ENCODE data around the gene NOXO1. TPM values are rescaled to one million over a fixed set of nuclear protein-coding genes. Genes with fewer than 3 reads are reported as not detected.

NOXO1 gene
- total and polyA plus RNA-seq, 2 experiments from 2014 or later: 2.0 to 2.6 TPM

DNA sequence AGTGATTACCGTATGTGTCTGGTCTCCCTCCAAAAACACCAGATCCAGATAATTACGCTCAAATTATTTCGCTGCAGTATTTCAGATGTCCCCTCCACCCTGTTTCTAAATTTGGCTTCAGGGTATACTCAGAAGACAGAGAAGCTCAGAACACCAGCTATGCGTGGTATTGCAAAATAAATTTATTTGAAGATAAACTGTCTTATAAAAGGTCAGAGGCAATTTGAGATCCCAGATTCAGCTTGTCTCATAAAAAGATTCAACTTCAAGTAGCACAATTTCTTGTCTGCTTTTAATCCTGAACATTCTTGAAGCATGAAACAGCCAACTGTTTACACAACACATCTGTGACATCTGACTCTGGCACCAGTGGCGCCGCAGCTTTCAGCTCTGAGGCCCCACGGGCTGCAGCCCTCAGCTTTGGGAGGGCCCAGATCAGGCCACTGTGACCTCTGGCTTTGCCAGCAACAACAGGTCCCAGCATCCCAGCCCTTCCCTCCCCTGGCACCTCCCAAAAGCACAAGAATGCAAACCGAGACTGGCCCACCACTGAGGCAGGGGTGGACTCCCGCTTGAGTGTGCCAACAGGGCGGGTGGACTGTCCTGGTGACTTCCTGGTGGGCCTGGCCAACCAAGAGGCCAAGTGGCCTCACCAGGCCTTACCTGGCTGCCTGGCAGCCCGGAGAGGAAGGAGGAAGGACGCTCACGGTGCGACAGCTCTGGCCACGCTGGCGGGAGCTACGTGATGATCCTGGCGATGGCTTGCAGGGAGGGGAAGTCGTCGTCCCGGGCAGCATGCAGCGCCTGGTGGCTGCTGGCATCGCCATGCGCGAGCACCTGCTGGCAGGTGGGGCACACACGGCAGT is 16.5 kb upstream of the NOXO1 start:
- H3K36me3 Mint-ChIP-seq (ENCODE audit: low read depth): peaks cover 31% of the 10 kb centered on the region
- H3K9me2 ChIP-seq (ENCODE audit: insufficient read depth): no peaks in the 10 kb centered on the region
- peaks cover 2% of the 10 kb centered on the region; the same call in 1 of the 2 replicates for H4K20me1 ChIP-seq (replicated peaks; ENCODE audit: insufficient read depth)
- no peak overlapping the region for H3K27ac ChIP-seq (ENCODE audit: low read depth)
- peaks cover 3% of the 10 kb centered on the region for H3K27me3 Mint-ChIP-seq (ENCODE audit: insufficient read depth, low read depth, poor library complexity)
- ATAC-seq (no peak), DNase-seq (ENCODE audit: low spot score) (no peak)
- H3K79me2 ChIP-seq (replicated peaks; ENCODE audit: insufficient read depth): peaks cover 4% of the 10 kb centered on the region; the same call in 1 of the 2 replicates
- peaks cover 2% of the 10 kb centered on the region; the same call in 2 of the 3 replicates for H3K4me1 Mint-ChIP-seq
- TF ChIP-seq EZH2 (IDR thresholded peaks at IDR 0.05; ENCODE audit: low read depth, unreplicated experiment): no peak
- no peak for TF ChIP-seq POLR2AphosphoS5 (IDR thresholded peaks at IDR 0.05; ENCODE audit: low read depth)
- no peak for TF ChIP-seq EZH2phosphoT487 (IDR thresholded peaks at IDR 0.05; ENCODE audit: unreplicated experiment)
- no peak for TF ChIP-seq NANOG (IDR thresholded peaks at IDR 0.05; ENCODE audit: borderline replicate concordance)
- TF ChIP-seq, protein P1, sequence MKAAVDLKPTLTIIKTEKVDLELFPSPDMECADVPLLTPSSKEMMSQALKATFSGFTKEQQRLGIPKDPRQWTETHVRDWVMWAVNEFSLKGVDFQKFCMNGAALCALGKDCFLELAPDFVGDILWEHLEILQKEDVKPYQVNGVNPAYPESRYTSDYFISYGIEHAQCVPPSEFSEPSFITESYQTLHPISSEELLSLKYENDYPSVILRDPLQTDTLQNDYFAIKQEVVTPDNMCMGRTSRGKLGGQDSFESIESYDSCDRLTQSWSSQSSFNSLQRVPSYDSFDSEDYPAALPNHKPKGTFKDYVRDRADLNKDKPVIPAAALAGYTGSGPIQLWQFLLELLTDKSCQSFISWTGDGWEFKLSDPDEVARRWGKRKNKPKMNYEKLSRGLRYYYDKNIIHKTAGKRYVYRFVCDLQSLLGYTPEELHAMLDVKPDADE (IDR thresholded peaks at IDR 0.05): no peak
- TF ChIP-seq STAT1 (IDR thresholded peaks at IDR 0.05; ENCODE audit: unreplicated experiment): no peak
- TF ChIP-seq, protein P2, sequence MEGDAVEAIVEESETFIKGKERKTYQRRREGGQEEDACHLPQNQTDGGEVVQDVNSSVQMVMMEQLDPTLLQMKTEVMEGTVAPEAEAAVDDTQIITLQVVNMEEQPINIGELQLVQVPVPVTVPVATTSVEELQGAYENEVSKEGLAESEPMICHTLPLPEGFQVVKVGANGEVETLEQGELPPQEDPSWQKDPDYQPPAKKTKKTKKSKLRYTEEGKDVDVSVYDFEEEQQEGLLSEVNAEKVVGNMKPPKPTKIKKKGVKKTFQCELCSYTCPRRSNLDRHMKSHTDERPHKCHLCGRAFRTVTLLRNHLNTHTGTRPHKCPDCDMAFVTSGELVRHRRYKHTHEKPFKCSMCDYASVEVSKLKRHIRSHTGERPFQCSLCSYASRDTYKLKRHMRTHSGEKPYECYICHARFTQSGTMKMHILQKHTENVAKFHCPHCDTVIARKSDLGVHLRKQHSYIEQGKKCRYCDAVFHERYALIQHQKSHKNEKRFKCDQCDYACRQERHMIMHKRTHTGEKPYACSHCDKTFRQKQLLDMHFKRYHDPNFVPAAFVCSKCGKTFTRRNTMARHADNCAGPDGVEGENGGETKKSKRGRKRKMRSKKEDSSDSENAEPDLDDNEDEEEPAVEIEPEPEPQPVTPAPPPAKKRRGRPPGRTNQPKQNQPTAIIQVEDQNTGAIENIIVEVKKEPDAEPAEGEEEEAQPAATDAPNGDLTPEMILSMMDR (conservative IDR thresholded peaks at IDR 0.05; ENCODE audit: low read depth in 2 of 2): no peak
- no peak for TF ChIP-seq JUNB (IDR thresholded peaks at IDR 0.05; ENCODE audit: unreplicated experiment)
- TF ChIP-seq CREB1 (CRISPR knock-in tag; IDR thresholded peaks at IDR 0.05; ENCODE audit: low read depth): no peak
- TF ChIP-seq, protein P3, sequence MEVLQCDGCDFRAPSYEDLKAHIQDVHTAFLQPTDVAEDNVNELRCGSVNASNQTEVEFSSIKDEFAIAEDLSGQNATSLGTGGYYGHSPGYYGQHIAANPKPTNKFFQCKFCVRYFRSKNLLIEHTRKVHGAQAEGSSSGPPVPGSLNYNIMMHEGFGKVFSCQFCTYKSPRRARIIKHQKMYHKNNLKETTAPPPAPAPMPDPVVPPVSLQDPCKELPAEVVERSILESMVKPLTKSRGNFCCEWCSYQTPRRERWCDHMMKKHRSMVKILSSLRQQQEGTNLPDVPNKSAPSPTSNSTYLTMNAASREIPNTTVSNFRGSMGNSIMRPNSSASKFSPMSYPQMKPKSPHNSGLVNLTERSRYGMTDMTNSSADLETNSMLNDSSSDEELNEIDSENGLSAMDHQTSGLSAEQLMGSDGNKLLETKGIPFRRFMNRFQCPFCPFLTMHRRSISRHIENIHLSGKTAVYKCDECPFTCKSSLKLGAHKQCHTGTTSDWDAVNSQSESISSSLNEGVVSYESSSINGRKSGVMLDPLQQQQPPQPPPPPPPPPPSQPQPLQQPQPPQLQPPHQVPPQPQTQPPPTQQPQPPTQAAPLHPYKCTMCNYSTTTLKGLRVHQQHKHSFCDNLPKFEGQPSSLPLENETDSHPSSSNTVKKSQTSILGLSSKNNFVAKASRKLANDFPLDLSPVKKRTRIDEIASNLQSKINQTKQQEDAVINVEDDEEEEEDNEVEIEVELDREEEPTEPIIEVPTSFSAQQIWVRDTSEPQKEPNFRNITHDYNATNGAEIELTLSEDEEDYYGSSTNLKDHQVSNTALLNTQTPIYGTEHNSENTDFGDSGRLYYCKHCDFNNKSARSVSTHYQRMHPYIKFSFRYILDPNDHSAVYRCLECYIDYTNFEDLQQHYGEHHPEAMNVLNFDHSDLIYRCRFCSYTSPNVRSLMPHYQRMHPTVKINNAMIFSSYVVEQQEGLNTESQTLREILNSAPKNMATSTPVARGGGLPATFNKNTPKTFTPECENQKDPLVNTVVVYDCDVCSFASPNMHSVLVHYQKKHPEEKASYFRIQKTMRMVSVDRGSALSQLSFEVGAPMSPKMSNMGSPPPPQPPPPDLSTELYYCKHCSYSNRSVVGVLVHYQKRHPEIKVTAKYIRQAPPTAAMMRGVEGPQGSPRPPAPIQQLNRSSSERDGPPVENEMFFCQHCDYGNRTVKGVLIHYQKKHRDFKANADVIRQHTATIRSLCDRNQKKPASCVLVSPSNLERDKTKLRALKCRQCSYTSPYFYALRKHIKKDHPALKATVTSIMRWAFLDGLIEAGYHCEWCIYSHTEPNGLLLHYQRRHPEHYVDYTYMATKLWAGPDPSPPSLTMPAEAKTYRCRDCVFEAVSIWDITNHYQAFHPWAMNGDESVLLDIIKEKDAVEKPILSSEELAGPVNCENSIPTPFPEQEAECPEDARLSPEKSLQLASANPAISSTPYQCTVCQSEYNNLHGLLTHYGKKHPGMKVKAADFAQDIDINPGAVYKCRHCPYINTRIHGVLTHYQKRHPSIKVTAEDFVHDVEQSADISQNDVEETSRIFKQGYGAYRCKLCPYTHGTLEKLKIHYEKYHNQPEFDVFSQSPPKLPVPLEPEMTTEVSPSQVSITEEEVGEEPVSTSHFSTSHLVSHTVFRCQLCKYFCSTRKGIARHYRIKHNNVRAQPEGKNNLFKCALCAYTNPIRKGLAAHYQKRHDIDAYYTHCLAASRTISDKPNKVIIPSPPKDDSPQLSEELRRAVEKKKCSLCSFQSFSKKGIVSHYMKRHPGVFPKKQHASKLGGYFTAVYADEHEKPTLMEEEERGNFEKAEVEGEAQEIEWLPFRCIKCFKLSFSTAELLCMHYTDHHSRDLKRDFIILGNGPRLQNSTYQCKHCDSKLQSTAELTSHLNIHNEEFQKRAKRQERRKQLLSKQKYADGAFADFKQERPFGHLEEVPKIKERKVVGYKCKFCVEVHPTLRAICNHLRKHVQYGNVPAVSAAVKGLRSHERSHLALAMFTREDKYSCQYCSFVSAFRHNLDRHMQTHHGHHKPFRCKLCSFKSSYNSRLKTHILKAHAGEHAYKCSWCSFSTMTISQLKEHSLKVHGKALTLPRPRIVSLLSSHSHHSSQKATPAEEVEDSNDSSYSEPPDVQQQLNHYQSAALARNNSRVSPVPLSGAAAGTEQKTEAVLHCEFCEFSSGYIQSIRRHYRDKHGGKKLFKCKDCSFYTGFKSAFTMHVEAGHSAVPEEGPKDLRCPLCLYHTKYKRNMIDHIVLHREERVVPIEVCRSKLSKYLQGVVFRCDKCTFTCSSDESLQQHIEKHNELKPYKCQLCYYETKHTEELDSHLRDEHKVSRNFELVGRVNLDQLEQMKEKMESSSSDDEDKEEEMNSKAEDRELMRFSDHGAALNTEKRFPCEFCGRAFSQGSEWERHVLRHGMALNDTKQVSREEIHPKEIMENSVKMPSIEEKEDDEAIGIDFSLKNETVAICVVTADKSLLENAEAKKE (CRISPR knock-in tag; IDR thresholded peaks at IDR 0.05): no peak
- TF ChIP-seq, protein P4, sequence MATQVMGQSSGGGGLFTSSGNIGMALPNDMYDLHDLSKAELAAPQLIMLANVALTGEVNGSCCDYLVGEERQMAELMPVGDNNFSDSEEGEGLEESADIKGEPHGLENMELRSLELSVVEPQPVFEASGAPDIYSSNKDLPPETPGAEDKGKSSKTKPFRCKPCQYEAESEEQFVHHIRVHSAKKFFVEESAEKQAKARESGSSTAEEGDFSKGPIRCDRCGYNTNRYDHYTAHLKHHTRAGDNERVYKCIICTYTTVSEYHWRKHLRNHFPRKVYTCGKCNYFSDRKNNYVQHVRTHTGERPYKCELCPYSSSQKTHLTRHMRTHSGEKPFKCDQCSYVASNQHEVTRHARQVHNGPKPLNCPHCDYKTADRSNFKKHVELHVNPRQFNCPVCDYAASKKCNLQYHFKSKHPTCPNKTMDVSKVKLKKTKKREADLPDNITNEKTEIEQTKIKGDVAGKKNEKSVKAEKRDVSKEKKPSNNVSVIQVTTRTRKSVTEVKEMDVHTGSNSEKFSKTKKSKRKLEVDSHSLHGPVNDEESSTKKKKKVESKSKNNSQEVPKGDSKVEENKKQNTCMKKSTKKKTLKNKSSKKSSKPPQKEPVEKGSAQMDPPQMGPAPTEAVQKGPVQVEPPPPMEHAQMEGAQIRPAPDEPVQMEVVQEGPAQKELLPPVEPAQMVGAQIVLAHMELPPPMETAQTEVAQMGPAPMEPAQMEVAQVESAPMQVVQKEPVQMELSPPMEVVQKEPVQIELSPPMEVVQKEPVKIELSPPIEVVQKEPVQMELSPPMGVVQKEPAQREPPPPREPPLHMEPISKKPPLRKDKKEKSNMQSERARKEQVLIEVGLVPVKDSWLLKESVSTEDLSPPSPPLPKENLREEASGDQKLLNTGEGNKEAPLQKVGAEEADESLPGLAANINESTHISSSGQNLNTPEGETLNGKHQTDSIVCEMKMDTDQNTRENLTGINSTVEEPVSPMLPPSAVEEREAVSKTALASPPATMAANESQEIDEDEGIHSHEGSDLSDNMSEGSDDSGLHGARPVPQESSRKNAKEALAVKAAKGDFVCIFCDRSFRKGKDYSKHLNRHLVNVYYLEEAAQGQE (IDR thresholded peaks at IDR 0.05; ENCODE audit: unreplicated experiment): no peak
- H3K4me3 Mint-ChIP-seq: no peak overlapping the region; the same call in 2 of the 3 replicates
- H3K4me2 ChIP-seq: no peak overlapping the region
- H3K36me3 ChIP-seq (ENCODE audit: insufficient read depth): no peaks in the 10 kb centered on the region; the same call in 1 of the 2 replicates
- no peak overlapping the region for H3K4me3 ChIP-seq
- H3K27ac Mint-ChIP-seq: no peak overlapping the region
- H2AFZ ChIP-seq: no peak overlapping the region
- no peaks in the 10 kb centered on the region for H3K9me3 Mint-ChIP-seq
- H3K4me1 ChIP-seq (ENCODE audit: insufficient read depth): no peaks in the 10 kb centered on the region
- no peaks in the 10 kb centered on the region for H3K27me3 ChIP-seq (ENCODE audit: insufficient read depth)
- 0 out of 2 replicates have a peak, but pooled peaks cover 10% of the 10 kb centered on the region for H3F3A ChIP-seq (replicated peaks; ENCODE audit: low read depth)

Measured in GM23338 (cell line).